H1 (cell line): Measurements from ENCODE around the gene MCEMP1. TPM values are rescaled to one million over a fixed set of nuclear protein-coding genes. Genes with fewer than 3 reads are reported as not detected.

ENCODE experiments used
- CTCF ChIA-PET: fragments of 300-600 bp; sonication (Branson Sonifier 250); formaldehyde crosslinking; loops from one replicate; lab custom pipeline; 2021; ENCODE audit not compliant: partially characterized antibody; lab: Charles Lee
- POLR2A ChIA-PET: fragments of 300-600 bp; sonication (Branson Sonifier 250); formaldehyde crosslinking; loops from one replicate; lab custom pipeline; 2021; ENCODE audit warnings: inconsistent platforms; ENCODE audit not compliant: partially characterized antibody; lab: Charles Lee
- DNase-seq, 2 experiments: peaks; one replicate each; pipeline versions ENCODE4 v3.0.0 to v3.0.0-alpha.2; 2010 to 2022; ENCODE audit warnings: low spot score in 2 of 2, low read depth in 1 of 2, mixed read lengths in 1 of 2
- FAIRE-seq: peaks from 2 replicates; lab custom pipeline; 2011; peaks lifted over from hg19 to GRCh38; lab: Jason Lieb, UNC
- H2AFZ ChIP-seq: 2 replicates; pipeline ENCODE4 v1.8.1; 2012; ENCODE audit warnings: low read length, inconsistent platforms
- H2AK5ac ChIP-seq: 2 replicates; pipeline ENCODE4 v1.6.1; 2013; ENCODE audit warnings: low read depth, low read length
- H2BK120ac ChIP-seq: replicated peaks from 2 replicates; pipeline ENCODE3; 2013; ENCODE audit warnings: low read depth, low read length, inconsistent platforms
- H2BK12ac ChIP-seq: 2 replicates; pipeline ENCODE4 v1.6.1; 2013; ENCODE audit warnings: low read depth, low read length
- H2BK15ac ChIP-seq: 2 replicates; pipeline ENCODE4 v1.6.1; 2013; ENCODE audit warnings: low read length
- H2BK20ac ChIP-seq: 2 replicates; pipeline ENCODE4 v1.6.1; 2013; ENCODE audit warnings: low read length
- H2BK5ac ChIP-seq: 2 replicates; pipeline ENCODE4 v1.6.1; 2013; ENCODE audit warnings: low read depth, low read length
- H3K14ac ChIP-seq: 2 replicates; pipeline ENCODE4 v1.6.1; 2013; ENCODE audit warnings: inconsistent platforms; ENCODE audit not compliant: insufficient read length
- H3K18ac ChIP-seq: 2 replicates; pipeline ENCODE4 v1.6.1; 2013; ENCODE audit warnings: low read length; ENCODE audit errors: extremely low read depth
- H3K23ac ChIP-seq: 2 replicates; pipeline ENCODE4 v1.6.1; 2013; ENCODE audit warnings: inconsistent platforms; ENCODE audit not compliant: insufficient read length
- H3K23me2 ChIP-seq: 2 replicates; pipeline ENCODE4 v1.6.1; 2013; ENCODE audit warnings: low read depth, low read length
- H3K27ac ChIP-seq: 2 replicates; pipeline ENCODE4 v1.6.1; 2011; ENCODE audit warnings: low read depth, low read length, inconsistent platforms
- H3K27me3 ChIP-seq, 4 experiments: replicated peaks in 1 of 4; 1 replicate in 1 of 4; 2 replicates in 3 of 4; pipeline versions ENCODE4 v1.6.1 to v1.8.1; 2011 to 2013; ENCODE audit warnings: low read length in 3 of 4, mild to moderate bottlenecking in 3 of 4, inconsistent platforms in 2 of 4, mixed read lengths in 2 of 4, moderate library complexity in 1 of 4; ENCODE audit not compliant: control insufficient read depth in 3 of 4, insufficient read depth in 3 of 4; ENCODE audit errors: extremely low read depth in 1 of 4
- H3K36me3 ChIP-seq, 4 experiments: 2 replicates each; pipeline versions ENCODE4 v1.6.1 to v1.8.1; 2011 to 2013; ENCODE audit warnings: mild to moderate bottlenecking in 4 of 4, low read length in 3 of 4, moderate library complexity in 2 of 4, control low read depth in 1 of 4, inconsistent platforms in 1 of 4; ENCODE audit not compliant: insufficient read depth in 4 of 4, control insufficient read depth in 2 of 4
- H3K4ac ChIP-seq: replicated peaks from 2 replicates; pipeline ENCODE3; 2013; ENCODE audit warnings: low read length, low read depth, mixed read lengths, inconsistent platforms; ENCODE audit not compliant: insufficient read length
- H3K4me1 ChIP-seq, 4 experiments: replicated peaks in 1 of 4; 1 replicate in 1 of 4; 2 replicates in 3 of 4; pipeline versions ENCODE4 v1.6.1 to v1.8.1; 2011 to 2013; ENCODE audit warnings: low read length in 3 of 4, inconsistent platforms in 2 of 4, mixed read lengths in 1 of 4; ENCODE audit not compliant: insufficient read depth in 4 of 4, control insufficient read depth in 3 of 4
- H3K4me2 ChIP-seq, 2 experiments: 2 replicates each; pipeline versions ENCODE4 v1.6.1 to v1.8.1; 2011 to 2013; ENCODE audit warnings: low read depth in 2 of 2, low read length in 2 of 2, control low read depth in 1 of 2, inconsistent platforms in 1 of 2, mild to moderate bottlenecking in 1 of 2; ENCODE audit not compliant: insufficient read depth in 1 of 2
- H3K4me3 ChIP-seq, 4 experiments: fragments of 200-600, 300-600 bp in 1 of 4; sonication (generic), shearing (Covaris generic), sonication (Bioruptor Twin) in 1 of 4; 2 replicates each; pipeline versions ENCODE4 v1.5.1 to v1.8.1; 2011 to 2016; ENCODE audit warnings: low read length in 4 of 4, low read depth in 3 of 4, control low read depth in 2 of 4, inconsistent platforms in 2 of 4, mild to moderate bottlenecking in 2 of 4, mixed read lengths in 1 of 4, moderate library complexity in 1 of 4; ENCODE audit not compliant: insufficient read depth in 2 of 4; ENCODE audit errors: extremely low read depth in 1 of 4
- H3K56ac ChIP-seq: replicated peaks from 2 replicates; pipeline ENCODE3; 2013; ENCODE audit warnings: low read depth, mild to moderate bottlenecking, mixed read lengths, low read length, inconsistent platforms; ENCODE audit not compliant: insufficient read length
- H3K79me1 ChIP-seq: 2 replicates; pipeline ENCODE4 v1.6.1; 2013; ENCODE audit warnings: low read depth, low read length, control low read depth
- H3K79me2 ChIP-seq, 2 experiments: 2 replicates each; pipeline versions ENCODE4 v1.6.1 to v1.8.1; 2012 to 2013; ENCODE audit warnings: low read length in 2 of 2, mild to moderate bottlenecking in 2 of 2, inconsistent platforms in 1 of 2; ENCODE audit not compliant: insufficient read depth in 2 of 2, control insufficient read depth in 1 of 2
- H3K9ac ChIP-seq, 4 experiments: replicated peaks in 1 of 4; 1 replicate in 1 of 4; 2 replicates in 3 of 4; pipeline versions ENCODE4 v1.6.1 to v1.8.1; 2011 to 2013; ENCODE audit warnings: low read depth in 3 of 4, low read length in 3 of 4, control low read depth in 2 of 4, mild to moderate bottlenecking in 2 of 4, moderate library complexity in 2 of 4, inconsistent platforms in 1 of 4; ENCODE audit errors: extremely low read depth in 1 of 4
- H3K9me3 ChIP-seq, 2 experiments: 2 replicates each; pipeline versions ENCODE4 v1.6.1 to v1.8.1; 2012 to 2013; ENCODE audit warnings: mild to moderate bottlenecking in 2 of 2, moderate library complexity in 2 of 2, control low read depth in 1 of 2, inconsistent platforms in 1 of 2, low read depth in 1 of 2, low read length in 1 of 2, mixed read lengths in 1 of 2; ENCODE audit not compliant: insufficient read depth in 2 of 2
- H4K20me1 ChIP-seq, 2 experiments: replicated peaks in 1 of 2; 2 replicates each; pipeline versions ENCODE3 to v1.8.1; 2011 to 2013; ENCODE audit warnings: inconsistent platforms in 2 of 2, low read length in 2 of 2, mild to moderate bottlenecking in 1 of 2; ENCODE audit not compliant: insufficient read depth in 2 of 2, control insufficient read depth in 1 of 2
- H4K5ac ChIP-seq: 2 replicates; pipeline ENCODE4 v1.6.1; 2013; ENCODE audit warnings: low read length, low read depth, mixed read lengths, inconsistent platforms; ENCODE audit not compliant: insufficient read length
- H4K8ac ChIP-seq: 2 replicates; pipeline ENCODE4 v1.8.0; 2013; ENCODE audit warnings: mild to moderate bottlenecking, moderate library complexity, low read length, inconsistent platforms; ENCODE audit not compliant: insufficient read depth; ENCODE audit errors: extremely low read depth
- H4K91ac ChIP-seq: replicated peaks from 2 replicates; pipeline ENCODE3; 2013; ENCODE audit warnings: low read length, mixed read lengths, inconsistent platforms; ENCODE audit not compliant: insufficient read length
- KDM1A ChIP-seq: fragments of 200-600, 300-600 bp; sonication (generic); IDR thresholded peaks from 2 replicates; pipeline ENCODE4 v1.7.1; 2016; ENCODE audit warnings: mild to moderate bottlenecking, low read length, borderline replicate concordance
- MAFK ChIP-seq: IDR thresholded peaks from 2 replicates; pipeline ENCODE4 v1.6.1; 2012; ENCODE audit warnings: low read depth, mild to moderate bottlenecking, improper control_type of control experiment, low read length
- POLR2A ChIP-seq, 2 experiments: IDR thresholded peaks; 1 replicate in 1 of 2; 2 replicates in 1 of 2; pipeline ENCODE4 v1.6.1; 2011; ENCODE audit warnings: low read depth in 2 of 2, low read length in 2 of 2, mild to moderate bottlenecking in 2 of 2; ENCODE audit errors: control extremely low read depth in 1 of 2
- RNF2 ChIP-seq: fragments of 200-900, 300-1000 bp; sonication (generic); IDR thresholded peaks from 2 replicates; pipeline ENCODE4 v1.7.1; 2016; ENCODE audit warnings: borderline replicate concordance, low read depth, mild to moderate bottlenecking, antibody characterized with exemption, low read length; ENCODE audit not compliant: poor library complexity, severe bottlenecking; ENCODE audit errors: missing control alignments
- WGBS, 2 experiments: shearing (Covaris generic) in 1 of 2; methylation state at CpG; one replicate each; pipeline versions ENCODE4 v1.1.6 to v1.1.7; 2013 to 2015; ENCODE audit warnings: low lambda C conversion rate in 2 of 2, mixed read lengths in 2 of 2, inconsistent platforms in 1 of 2, low coverage in 1 of 2, missing lambda C conversion rate in 1 of 2; ENCODE audit not compliant: insufficient replicate concordance in 2 of 2, insufficient coverage in 1 of 2, insufficient read length in 1 of 2; ENCODE audit errors: extremely low coverage in 1 of 2, missing lambda C conversion rate in 1 of 2; 5-methylcytosine and 5-hydroxymethylcytosine counted together
- polyA plus RNA-seq, 7 experiments: library from polyadenylated mRNA; depleted of rRNA in 3 of 7; stranded (reverse) in 5 of 7; unstranded in 2 of 7; fragments of >200 nt in 5 of 7; fragments of 200-250 nt in 2 of 7; gene quantifications; 1 replicate in 5 of 7; 2 replicates in 1 of 7; 4 replicates in 1 of 7; pipeline versions ENCODE4 v1.2.1 to v1.2.3, GENCODE V29; 2011 to 2013; ENCODE audit warnings: missing spikeins in 2 of 7, mixed read lengths in 2 of 7
- total RNA-seq: library from RNA; stranded (reverse); fragmentation: NEBNext Ultra II Directional; extraction: Animal tissue kit (Norgen Biotek cat#: 25700); gene quantifications from 2 replicates; pipeline ENCODE4 v1.2.1, GENCODE V29; 2021

Gene MCEMP1
- total and polyA plus RNA-seq, 2 of the 8 experiments (the other 6 are each of a cell fraction or from before 2014, with no cell fraction given), result not detected

DNA sequence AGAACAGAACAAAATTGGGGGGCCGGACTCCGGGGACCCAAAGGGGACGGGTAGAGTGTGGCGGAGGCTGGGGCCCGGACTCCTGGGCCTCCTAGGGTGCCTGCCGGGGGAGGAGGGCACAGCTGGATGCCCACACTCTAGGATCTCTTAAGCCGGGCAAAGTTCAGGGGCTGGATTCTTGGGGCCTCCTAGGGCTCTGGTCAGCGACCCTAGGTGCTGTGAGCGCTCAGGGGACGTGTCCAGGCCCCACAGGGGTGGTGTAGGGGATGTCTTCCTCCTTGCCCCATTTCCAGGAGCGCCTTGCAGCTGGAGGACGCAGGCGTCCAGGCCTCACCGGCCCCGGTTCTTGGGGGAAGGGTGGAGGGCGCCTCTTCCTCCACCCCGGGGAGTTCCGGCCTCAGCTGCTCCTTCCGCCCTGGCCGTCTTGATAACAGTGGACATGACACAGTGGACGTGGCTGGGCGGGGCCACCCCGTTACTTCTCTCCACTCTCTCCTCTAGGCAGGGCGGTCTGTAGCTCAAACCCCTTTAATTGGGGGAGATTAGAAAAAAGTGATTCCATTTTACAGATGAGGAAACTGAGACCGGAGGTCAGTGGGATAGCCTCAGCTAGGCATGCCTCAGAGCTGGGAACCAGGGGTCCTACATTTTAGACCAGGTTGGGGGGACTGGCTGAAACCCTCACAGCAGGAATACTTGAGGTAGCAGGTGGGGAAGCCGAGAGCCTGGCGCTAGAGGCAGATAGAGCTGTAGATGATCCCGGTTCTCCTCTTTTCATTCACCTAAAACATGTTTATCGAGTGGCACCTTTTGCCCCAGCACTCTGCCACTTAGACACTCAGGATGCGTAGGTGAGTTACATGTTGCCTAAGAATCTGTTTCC lies 39.3 kb upstream of the MCEMP1 start:
- Histone ChIP-seq H4K91ac (no peak overlapping the region), H3K4me2 (peak overlapping the region; percentile 34 to 85), H2BK12ac (no peak overlapping the region), H4K5ac (no peak overlapping the region), H3K9me3 (no peaks in the 10 kb centered on the region; a peak in 1 of 4 replicates), H3K23ac (no peak overlapping the region), H4K20me1 (peaks cover 3 to 17% of the 10 kb centered on the region in 2 experiments), H3K27ac (0 out of 2 replicates have a peak overlapping the region, but pooled peaks have one; percentile 23), H3K36me3 (peaks cover 0 to 6% (median 0%) of the 10 kb centered on the region in 4 experiments; a peak in 3 of 8 replicates), H2AK5ac (no peak overlapping the region), H2AFZ (no peak overlapping the region), H3K4me1 (peaks cover 0 to 6% (median under 1%) of the 10 kb centered on the region in 4 experiments; a peak in 3 of 7 replicates), H3K18ac (no peak overlapping the region; the same call in 1 of the 2 replicates), H2BK15ac (no peak overlapping the region), H3K79me1 (no peaks in the 10 kb centered on the region; the same call in 1 of the 2 replicates), H3K4me3 (peak overlapping the region; percentile 67 to 88 (median 68)), H4K8ac (peak overlapping the region; percentile 96), H3K27me3 (peaks cover 3 to 19% (median 16%) of the 10 kb centered on the region in 4 experiments), H3K23me2 (peaks cover 5% of the 10 kb centered on the region; the same call in 1 of the 2 replicates), H3K9ac (peak overlapping the region; percentile 54 to 63 (median 56); a peak in 6 of 7 replicates), H3K79me2 (peaks cover 0 to 3% of the 10 kb centered on the region in 2 experiments; a peak in 1 of 4 replicates), H2BK5ac (no peak overlapping the region), H3K4ac (peak overlapping the region; percentile 69), H3K56ac (no peak overlapping the region), H2BK20ac (no peak overlapping the region), H3K14ac (no peak overlapping the region), H2BK120ac (no peak overlapping the region)
- TF ChIP-seq POLR2A (IDR thresholded peaks at IDR 0.05; ENCODE audit: control extremely low read depth in 1 of 2, low read depth in 2 of 2, low read length in 2 of 2) (0 out of 3 replicates have a peak, but pooled peaks of 1 of the 2 experiments have one; percentile 7), RNF2 (no peak), MAFK (no peak), KDM1A (peak; percentile 11; the same call in 1 of the 2 replicates)
- 61% methylated on average over 24 of the region's 30 CpGs; no CpG with 5 or more reads in 1 of the 2 experiments for WGBS, 2 experiments
- CTCF ChIA-PET, result interaction anchor here (0.7 to 1.8 kb wide), 7 partner anchors 13 to 161 kb away, joined by 3 to 10 read pairs (median 3); no protein-coding TSS in a partner anchor
- no peak for FAIRE-seq
- POLR2A ChIA-PET, result interaction anchor here (0.8 to 2.0 kb wide), 6 partner anchors 8 to 115 kb away, joined by 3 to 8 read pairs (median 5); partner anchors contain the start of genes CAMSAP3, MCOLN1, PET100 and TRAPPC5
- no peak for DNase-seq
